ENCODE measurements around the gene ZNF804A.

- TF ChIP-seq, protein P1, sequence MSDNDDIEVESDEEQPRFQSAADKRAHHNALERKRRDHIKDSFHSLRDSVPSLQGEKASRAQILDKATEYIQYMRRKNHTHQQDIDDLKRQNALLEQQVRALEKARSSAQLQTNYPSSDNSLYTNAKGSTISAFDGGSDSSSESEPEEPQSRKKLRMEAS (IDR thresholded peaks at IDR 0.05): no peak
- TF ChIP-seq, protein P2, sequence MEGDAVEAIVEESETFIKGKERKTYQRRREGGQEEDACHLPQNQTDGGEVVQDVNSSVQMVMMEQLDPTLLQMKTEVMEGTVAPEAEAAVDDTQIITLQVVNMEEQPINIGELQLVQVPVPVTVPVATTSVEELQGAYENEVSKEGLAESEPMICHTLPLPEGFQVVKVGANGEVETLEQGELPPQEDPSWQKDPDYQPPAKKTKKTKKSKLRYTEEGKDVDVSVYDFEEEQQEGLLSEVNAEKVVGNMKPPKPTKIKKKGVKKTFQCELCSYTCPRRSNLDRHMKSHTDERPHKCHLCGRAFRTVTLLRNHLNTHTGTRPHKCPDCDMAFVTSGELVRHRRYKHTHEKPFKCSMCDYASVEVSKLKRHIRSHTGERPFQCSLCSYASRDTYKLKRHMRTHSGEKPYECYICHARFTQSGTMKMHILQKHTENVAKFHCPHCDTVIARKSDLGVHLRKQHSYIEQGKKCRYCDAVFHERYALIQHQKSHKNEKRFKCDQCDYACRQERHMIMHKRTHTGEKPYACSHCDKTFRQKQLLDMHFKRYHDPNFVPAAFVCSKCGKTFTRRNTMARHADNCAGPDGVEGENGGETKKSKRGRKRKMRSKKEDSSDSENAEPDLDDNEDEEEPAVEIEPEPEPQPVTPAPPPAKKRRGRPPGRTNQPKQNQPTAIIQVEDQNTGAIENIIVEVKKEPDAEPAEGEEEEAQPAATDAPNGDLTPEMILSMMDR (IDR thresholded peaks at IDR 0.05; ENCODE audit: low read depth, low read length, missing input control): no peak
- TF ChIP-seq, protein P3, sequence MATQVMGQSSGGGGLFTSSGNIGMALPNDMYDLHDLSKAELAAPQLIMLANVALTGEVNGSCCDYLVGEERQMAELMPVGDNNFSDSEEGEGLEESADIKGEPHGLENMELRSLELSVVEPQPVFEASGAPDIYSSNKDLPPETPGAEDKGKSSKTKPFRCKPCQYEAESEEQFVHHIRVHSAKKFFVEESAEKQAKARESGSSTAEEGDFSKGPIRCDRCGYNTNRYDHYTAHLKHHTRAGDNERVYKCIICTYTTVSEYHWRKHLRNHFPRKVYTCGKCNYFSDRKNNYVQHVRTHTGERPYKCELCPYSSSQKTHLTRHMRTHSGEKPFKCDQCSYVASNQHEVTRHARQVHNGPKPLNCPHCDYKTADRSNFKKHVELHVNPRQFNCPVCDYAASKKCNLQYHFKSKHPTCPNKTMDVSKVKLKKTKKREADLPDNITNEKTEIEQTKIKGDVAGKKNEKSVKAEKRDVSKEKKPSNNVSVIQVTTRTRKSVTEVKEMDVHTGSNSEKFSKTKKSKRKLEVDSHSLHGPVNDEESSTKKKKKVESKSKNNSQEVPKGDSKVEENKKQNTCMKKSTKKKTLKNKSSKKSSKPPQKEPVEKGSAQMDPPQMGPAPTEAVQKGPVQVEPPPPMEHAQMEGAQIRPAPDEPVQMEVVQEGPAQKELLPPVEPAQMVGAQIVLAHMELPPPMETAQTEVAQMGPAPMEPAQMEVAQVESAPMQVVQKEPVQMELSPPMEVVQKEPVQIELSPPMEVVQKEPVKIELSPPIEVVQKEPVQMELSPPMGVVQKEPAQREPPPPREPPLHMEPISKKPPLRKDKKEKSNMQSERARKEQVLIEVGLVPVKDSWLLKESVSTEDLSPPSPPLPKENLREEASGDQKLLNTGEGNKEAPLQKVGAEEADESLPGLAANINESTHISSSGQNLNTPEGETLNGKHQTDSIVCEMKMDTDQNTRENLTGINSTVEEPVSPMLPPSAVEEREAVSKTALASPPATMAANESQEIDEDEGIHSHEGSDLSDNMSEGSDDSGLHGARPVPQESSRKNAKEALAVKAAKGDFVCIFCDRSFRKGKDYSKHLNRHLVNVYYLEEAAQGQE (IDR thresholded peaks at IDR 0.05): no peak
- TF ChIP-seq GABPA (IDR thresholded peaks at IDR 0.05 in 1 of 2, conservative IDR thresholded peaks at IDR 0.05 in 1 of 2) (no peak), ATF3 (IDR thresholded peaks at IDR 0.05) (no peak), RAD21 (IDR thresholded peaks at IDR 0.05) (no peak), EGR1 (IDR thresholded peaks at IDR 0.05; ENCODE audit: low read depth in 2 of 2) (no peak), NR2F2 (IDR thresholded peaks at IDR 0.05) (no peak), JUND (IDR thresholded peaks at IDR 0.05) (no peak), FOXA1 (IDR thresholded peaks at IDR 0.05) (no peak)
Measured at GRCh38 chr2:184767059-184767458, 168.7 kb downstream of the ZNF804A start.

Data from liver (tissue), 3 donors.